ENCODE measurements around the gene RCAN1.

The RCAN1 gene

DNA sequence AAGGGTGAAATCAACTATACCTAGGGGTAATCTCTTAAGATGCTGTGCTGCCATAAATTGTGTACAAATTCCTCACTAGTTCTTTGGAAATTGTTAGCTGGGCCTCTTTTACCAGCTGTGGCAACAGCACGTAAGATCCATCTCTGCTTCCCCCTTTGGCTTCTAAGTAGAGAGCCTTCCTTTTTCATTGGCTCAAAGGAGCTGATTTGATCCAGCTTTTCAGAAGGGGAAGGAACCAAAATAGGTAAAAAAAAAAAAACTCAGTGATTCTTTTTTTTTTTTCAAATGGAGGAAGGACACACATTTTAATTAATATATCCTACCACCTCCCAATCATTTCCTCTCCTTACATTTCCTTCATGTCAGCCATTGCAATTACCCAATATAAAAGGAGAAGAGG is 4.0 kb upstream of the RCAN1 start:
- no peak for TF ChIP-seq SIN3A (IDR thresholded peaks at IDR 0.05; ENCODE audit: borderline replicate concordance, insufficient read depth, low read length)
- no peak for TF ChIP-seq TAF1 (IDR thresholded peaks at IDR 0.05; ENCODE audit: borderline replicate concordance, insufficient read depth, low read length)
- no peak for TF ChIP-seq FOXP2 (optimal IDR thresholded peaks at IDR 0.05; ENCODE audit: borderline replicate concordance, extremely low read depth, extremely low read length, insufficient read depth)
- TF ChIP-seq, protein P1, sequence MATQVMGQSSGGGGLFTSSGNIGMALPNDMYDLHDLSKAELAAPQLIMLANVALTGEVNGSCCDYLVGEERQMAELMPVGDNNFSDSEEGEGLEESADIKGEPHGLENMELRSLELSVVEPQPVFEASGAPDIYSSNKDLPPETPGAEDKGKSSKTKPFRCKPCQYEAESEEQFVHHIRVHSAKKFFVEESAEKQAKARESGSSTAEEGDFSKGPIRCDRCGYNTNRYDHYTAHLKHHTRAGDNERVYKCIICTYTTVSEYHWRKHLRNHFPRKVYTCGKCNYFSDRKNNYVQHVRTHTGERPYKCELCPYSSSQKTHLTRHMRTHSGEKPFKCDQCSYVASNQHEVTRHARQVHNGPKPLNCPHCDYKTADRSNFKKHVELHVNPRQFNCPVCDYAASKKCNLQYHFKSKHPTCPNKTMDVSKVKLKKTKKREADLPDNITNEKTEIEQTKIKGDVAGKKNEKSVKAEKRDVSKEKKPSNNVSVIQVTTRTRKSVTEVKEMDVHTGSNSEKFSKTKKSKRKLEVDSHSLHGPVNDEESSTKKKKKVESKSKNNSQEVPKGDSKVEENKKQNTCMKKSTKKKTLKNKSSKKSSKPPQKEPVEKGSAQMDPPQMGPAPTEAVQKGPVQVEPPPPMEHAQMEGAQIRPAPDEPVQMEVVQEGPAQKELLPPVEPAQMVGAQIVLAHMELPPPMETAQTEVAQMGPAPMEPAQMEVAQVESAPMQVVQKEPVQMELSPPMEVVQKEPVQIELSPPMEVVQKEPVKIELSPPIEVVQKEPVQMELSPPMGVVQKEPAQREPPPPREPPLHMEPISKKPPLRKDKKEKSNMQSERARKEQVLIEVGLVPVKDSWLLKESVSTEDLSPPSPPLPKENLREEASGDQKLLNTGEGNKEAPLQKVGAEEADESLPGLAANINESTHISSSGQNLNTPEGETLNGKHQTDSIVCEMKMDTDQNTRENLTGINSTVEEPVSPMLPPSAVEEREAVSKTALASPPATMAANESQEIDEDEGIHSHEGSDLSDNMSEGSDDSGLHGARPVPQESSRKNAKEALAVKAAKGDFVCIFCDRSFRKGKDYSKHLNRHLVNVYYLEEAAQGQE (IDR thresholded peaks at IDR 0.05; ENCODE audit: insufficient read depth in 1 of 2, low read depth in 2 of 2, low read length in 2 of 2): no peak
- TF ChIP-seq POLR2AphosphoS5 (IDR thresholded peaks at IDR 0.05; ENCODE audit: low read depth, low read length): no peak

DNA sequence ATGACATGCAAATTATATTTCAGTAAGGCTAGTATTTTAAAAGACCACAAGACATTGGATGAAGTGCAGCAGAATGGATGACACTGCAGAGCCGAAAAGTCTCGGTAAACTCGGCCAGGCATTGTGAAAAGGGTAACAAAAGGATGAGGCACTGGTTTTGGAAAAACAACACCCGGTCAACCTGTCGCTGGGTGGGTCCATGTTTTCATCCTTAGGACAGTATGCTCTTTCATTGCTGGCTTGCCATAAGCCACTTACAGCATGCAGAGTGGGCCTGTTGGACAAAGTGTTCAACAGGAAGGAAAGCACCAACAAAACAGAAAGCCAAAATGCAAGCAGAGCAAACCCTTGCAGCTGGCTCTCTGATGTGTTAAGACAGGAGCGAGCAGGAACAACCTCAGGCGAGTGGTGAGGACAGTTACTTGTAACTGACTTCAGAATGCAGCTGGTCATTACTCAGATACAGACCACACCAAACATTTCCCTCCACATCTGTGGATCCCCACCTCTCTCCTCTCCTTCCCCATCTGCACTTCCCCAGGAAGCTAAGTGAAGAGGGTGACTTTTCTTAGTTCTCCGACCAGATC is 2.9 kb upstream of the RCAN1 start:
- TF ChIP-seq SIN3A (IDR thresholded peaks at IDR 0.05; ENCODE audit: borderline replicate concordance, insufficient read depth, low read length): no peak
- no peak for TF ChIP-seq TAF1 (IDR thresholded peaks at IDR 0.05; ENCODE audit: borderline replicate concordance, insufficient read depth, low read length)
- no peak for TF ChIP-seq POLR2AphosphoS5 (IDR thresholded peaks at IDR 0.05; ENCODE audit: low read depth, low read length)
- TF ChIP-seq, protein P1 (IDR thresholded peaks at IDR 0.05; ENCODE audit: insufficient read depth in 1 of 2, low read depth in 2 of 2, low read length in 2 of 2): no peak
- no peak for TF ChIP-seq FOXP2 (optimal IDR thresholded peaks at IDR 0.05; ENCODE audit: borderline replicate concordance, extremely low read depth, extremely low read length, insufficient read depth)

DNA sequence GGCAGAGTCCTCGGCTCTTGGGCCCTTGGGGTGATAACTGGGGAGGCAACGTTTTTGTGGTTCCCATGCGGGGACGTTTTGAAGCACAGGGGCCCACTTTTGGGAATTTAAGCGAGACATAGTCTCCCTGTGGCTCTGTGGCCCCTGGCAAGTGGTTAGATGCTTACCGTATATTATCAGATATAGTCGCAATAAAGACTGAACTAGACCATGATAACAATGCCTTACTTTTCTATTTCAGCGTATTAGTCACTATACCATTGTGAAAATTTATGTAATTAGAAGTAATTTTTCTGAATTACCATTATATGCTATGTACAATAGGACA is 538 bp upstream of the RCAN1 start:
- no peak for TF ChIP-seq TAF1 (IDR thresholded peaks at IDR 0.05; ENCODE audit: borderline replicate concordance, insufficient read depth, low read length)
- TF ChIP-seq POLR2AphosphoS5 (IDR thresholded peaks at IDR 0.05; ENCODE audit: low read depth, low read length): no peak
- TF ChIP-seq, protein P1 (IDR thresholded peaks at IDR 0.05; ENCODE audit: insufficient read depth in 1 of 2, low read depth in 2 of 2, low read length in 2 of 2): no peak
- no peak for TF ChIP-seq FOXP2 (optimal IDR thresholded peaks at IDR 0.05; ENCODE audit: borderline replicate concordance, extremely low read depth, extremely low read length, insufficient read depth)
- TF ChIP-seq SIN3A (IDR thresholded peaks at IDR 0.05; ENCODE audit: borderline replicate concordance, insufficient read depth, low read length): no peak

DNA sequence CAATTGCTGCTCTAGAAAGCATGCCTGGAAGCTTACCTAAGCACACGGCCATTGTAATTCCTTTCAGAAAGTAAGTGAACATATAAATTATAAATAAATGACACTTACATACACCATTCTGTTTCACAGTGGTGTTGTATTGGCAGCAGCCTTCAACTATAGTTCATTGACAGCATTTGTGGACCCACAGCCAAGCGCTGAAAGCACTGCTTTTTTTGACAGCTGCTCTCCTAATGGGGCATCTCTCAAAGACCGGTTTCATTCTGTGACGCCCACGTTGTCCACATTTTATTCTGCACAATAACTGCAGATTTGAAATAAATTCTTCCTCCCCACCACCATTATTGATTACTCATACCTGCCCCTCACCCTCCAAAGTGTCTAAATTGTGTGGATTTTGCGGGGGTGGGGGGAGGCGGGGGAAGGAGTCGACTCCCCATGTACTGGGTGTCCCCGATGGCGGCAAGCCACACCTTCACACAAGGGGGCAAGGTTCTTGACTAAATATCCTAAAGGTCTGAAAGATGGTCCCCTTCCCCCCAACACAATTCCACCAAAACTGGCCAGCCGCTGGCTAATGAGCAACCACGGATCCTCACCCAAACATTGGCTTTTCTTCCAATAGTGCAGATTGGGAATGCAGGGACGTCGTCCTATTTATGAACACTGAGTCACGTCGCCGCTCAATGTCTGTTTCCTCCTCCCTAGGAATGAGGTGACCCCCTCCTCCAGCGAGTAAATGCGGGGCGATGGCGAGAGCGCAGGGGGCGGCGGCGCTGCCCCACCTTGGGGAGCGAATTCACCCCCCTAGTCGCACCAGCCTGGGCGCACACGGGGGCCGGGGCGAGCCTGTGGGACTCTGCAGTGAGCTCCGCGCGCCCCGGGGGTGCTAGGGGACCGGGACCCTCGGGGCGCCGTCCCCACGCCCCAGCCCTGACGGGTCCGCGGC is 960 bp downstream of the RCAN1 start:
- TF ChIP-seq SIN3A (IDR thresholded peaks at IDR 0.05; ENCODE audit: borderline replicate concordance, insufficient read depth, low read length) (no peak), TAF1 (IDR thresholded peaks at IDR 0.05; ENCODE audit: borderline replicate concordance, insufficient read depth, low read length) (no peak), FOXP2 (optimal IDR thresholded peaks at IDR 0.05; ENCODE audit: borderline replicate concordance, extremely low read depth, extremely low read length, insufficient read depth) (no peak), POLR2AphosphoS5 (IDR thresholded peaks at IDR 0.05; ENCODE audit: low read depth, low read length) (no peak)
- TF ChIP-seq, protein P1 (IDR thresholded peaks at IDR 0.05; ENCODE audit: insufficient read depth in 1 of 2, low read depth in 2 of 2, low read length in 2 of 2): no peak
